ENCODE data around the gene HERC2.

DNA sequence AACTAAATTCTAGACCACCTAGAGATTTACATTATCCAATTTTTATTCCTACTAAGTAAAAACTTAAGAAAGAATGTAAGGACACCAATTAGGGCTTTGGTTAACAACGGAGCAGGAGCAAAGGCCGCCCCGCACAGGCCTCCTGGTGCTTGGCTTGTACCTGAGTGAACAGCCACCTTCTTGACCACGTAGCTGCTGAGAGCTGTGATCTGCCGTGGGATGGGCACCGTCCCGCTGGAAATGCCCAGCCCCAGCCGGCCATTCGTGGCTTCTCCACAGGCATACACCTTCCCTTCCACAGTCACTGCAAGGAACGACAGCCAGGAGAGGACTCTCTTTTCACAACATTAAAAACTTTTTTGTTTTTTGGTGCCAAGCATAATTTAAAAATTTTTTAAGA, 143.3 kb downstream of the HERC2 start:
- TF ChIP-seq ELK1 (IDR thresholded peaks at IDR 0.05; ENCODE audit: borderline replicate concordance, low read depth, low read length) (no peak), RCOR1 (IDR thresholded peaks at IDR 0.05; ENCODE audit: insufficient replicate concordance, low read length) (no peak), CTCF (conservative IDR thresholded peaks at IDR 0.05; ENCODE audit: low read depth, low read length) (no peak), MXI1 (IDR thresholded peaks at IDR 0.05; ENCODE audit: borderline replicate concordance, low read depth, low read length) (no peak), MAZ (IDR thresholded peaks at IDR 0.05; ENCODE audit: borderline replicate concordance, low read depth, low read length) (no peak), RFX5 (IDR thresholded peaks at IDR 0.05; ENCODE audit: low read depth, low read length) (no peak), SMC3 (IDR thresholded peaks at IDR 0.05; ENCODE audit: low read depth, low read length) (no peak)
- TF ChIP-seq, protein P1, sequence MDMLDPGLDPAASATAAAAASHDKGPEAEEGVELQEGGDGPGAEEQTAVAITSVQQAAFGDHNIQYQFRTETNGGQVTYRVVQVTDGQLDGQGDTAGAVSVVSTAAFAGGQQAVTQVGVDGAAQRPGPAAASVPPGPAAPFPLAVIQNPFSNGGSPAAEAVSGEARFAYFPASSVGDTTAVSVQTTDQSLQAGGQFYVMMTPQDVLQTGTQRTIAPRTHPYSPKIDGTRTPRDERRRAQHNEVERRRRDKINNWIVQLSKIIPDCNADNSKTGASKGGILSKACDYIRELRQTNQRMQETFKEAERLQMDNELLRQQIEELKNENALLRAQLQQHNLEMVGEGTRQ (IDR thresholded peaks at IDR 0.05; ENCODE audit: low read depth, low read length): no peak
